Left forelimb (tissue), 1 donor: ENCODE measurements around the gene POLR2L.

Source experiments
- DNase-seq: peaks from one replicate; pipeline ENCODE4 v3.0.0-alpha.2; 2018; ENCODE audit warnings: low spot score

The POLR2L gene

GRCh38 chr11:794013-794765 is 48.1 kb downstream of the POLR2L start:
- no peak for DNase-seq

GRCh38 chr11:793556-793955 is 48.8 kb downstream of the POLR2L start:
- DNase-seq, result no peak

- no peak for DNase-seq
Observed at GRCh38 chr11:792873-793272, 49.5 kb downstream of the POLR2L start.

- DNase-seq, result no peak
Observed at GRCh38 chr11:792535-792821, 49.9 kb downstream of the POLR2L start.

- DNase-seq, result no peak
Observed at GRCh38 chr11:791658-792534, 50.4 kb downstream of the POLR2L start.

- DNase-seq, result no peak
Observed at GRCh38 chr11:790721-791564, 51.4 kb downstream of the POLR2L start.

- no peak for DNase-seq
Observed at GRCh38 chr11:789943-790342, 52.4 kb downstream of the POLR2L start, which contains the start of gene CEND1. TSS of gene CEND1 (minus strand) at chr11:790090. CDS start at chr11:788576, 1,514 bp downstream.
